Omental fat pad (tissue), 4 donors: Measurements from ENCODE around the gene SRL. TPM values are rescaled to one million over a fixed set of nuclear protein-coding genes. Genes with fewer than 3 reads are reported as not detected.

Experiments used
- ATAC-seq: fragments of 150-250 bp; one replicate; pipeline ENCODE4 v1.9.1; 2016; ENCODE audit warnings: mild to moderate bottlenecking, moderate library complexity; ENCODE audit not compliant: low FRiP score
- DNase-seq: peaks from one replicate; pipeline ENCODE4 v3.0.0-alpha.2; 2019; ENCODE audit warnings: low spot score
- CTCF ChIP-seq, 3 donors: fragments of 450-650 bp; IDR thresholded peaks; one replicate each; pipeline ENCODE4 v1.5.1; 2016 to 2017; ENCODE audit warnings: antibody characterized with exemption in 3 of 3, mild to moderate bottlenecking in 3 of 3, moderate library complexity in 2 of 3
- total RNA-seq, 4 donors: library from RNA; depleted of rRNA; stranded (reverse); fragments of >200 nt; gene quantifications; one replicate each; pipeline ENCODE4 v1.1.0, GENCODE V29; 2016

Gene SRL
- total RNA-seq, 4 donors from 2014 or later = 0.84 to 4.4 (median 1.9) TPM

- TF ChIP-seq CTCF (IDR thresholded peaks at IDR 0.05) = no peak
- DNase-seq (no peak), ATAC-seq (no peak)
Measured at GRCh38 chr16:4180511-4180910, 61.4 kb downstream of the SRL start.

- ATAC-seq (no peak), DNase-seq (no peak)
- TF ChIP-seq CTCF (IDR thresholded peaks at IDR 0.05) = no peak
Measured at GRCh38 chr16:4179763-4180260, 62.1 kb downstream of the SRL start.

- no peak for DNase-seq
- ATAC-seq = no peak
- no peak for TF ChIP-seq CTCF (IDR thresholded peaks at IDR 0.05)
Measured at GRCh38 chr16:4179020-4179419, 62.9 kb downstream of the SRL start.

- ATAC-seq = no peak
- no peak for TF ChIP-seq CTCF (IDR thresholded peaks at IDR 0.05)
Measured at GRCh38 chr16:4178468-4179010, 63.3 kb downstream of the SRL start.

GRCh38 chr16:4176906-4177417 is 64.9 kb downstream of the SRL start:
- ATAC-seq (no peak), DNase-seq (no peak)
- no peak for TF ChIP-seq CTCF (IDR thresholded peaks at IDR 0.05)

More at GRCh38 chr16:4178468-4179010, 63.3 kb downstream of the SRL start:
- DNase-seq = no peak

- no peak for TF ChIP-seq CTCF (IDR thresholded peaks at IDR 0.05)
Measured at GRCh38 chr16:4175849-4176248, 66.0 kb downstream of the SRL start.

GRCh38 chr16:4172070-4172469 is 69.8 kb downstream of the SRL start:
- DNase-seq (no peak), ATAC-seq (no peak)
- TF ChIP-seq CTCF (IDR thresholded peaks at IDR 0.05) = no peak

More at GRCh38 chr16:4175849-4176248, 66.0 kb downstream of the SRL start:
- no peak for DNase-seq
- ATAC-seq = no peak
